NCI-H187 treated with DMSO at 0.1 percent for 48 hours (cell line): ENCODE measurements around the gene NCBP1.
"Not testable (repeated sequence)": the region's sequence is repeated elsewhere in the genome, so short reads cannot be mapped to it uniquely, and the experiment has no call there.

Source experiments
- DNase-seq: peaks from one replicate; lab custom pipeline; 2025; lab: John Stamatoyannopoulos, UW

Gene NCBP1

GRCh38 chr9:97632985-97633858 is at the start of gene NCBP1, which contains the start of gene TSTD2:
NCBP1 (plus strand) TSS chr9:97633821; CDS start chr9:97633882, 61 bp downstream.
TSTD2 (minus strand) TSS chr9:97633368; CDS start chr9:97627562, 5,806 bp downstream.
- peak; percentile 81 for DNase-seq

GRCh38 chr9:97584778-97585177 is 48.8 kb upstream of the NCBP1 start:
- not testable (repeated sequence) for DNase-seq

- DNase-seq, result not testable (repeated sequence)
These were observed 46.7 kb upstream of the NCBP1 start for GRCh38 chr9:97586909-97587308.

- no peak for DNase-seq
These were observed 42.1 kb upstream of the NCBP1 start for GRCh38 chr9:97591535-97591934.

GRCh38 chr9:97592126-97592525 is 41.5 kb upstream of the NCBP1 start:
- no peak for DNase-seq

- DNase-seq, result no peak
These were observed 39.7 kb upstream of the NCBP1 start for GRCh38 chr9:97593960-97594359.

- DNase-seq, result no peak
These were observed 39.2 kb upstream of the NCBP1 start for GRCh38 chr9:97594381-97594921.

GRCh38 chr9:97596906-97597305 is 36.7 kb upstream of the NCBP1 start:
- DNase-seq, result no peak

- DNase-seq, result peak; percentile 36
These were observed 34.9 kb upstream of the NCBP1 start for GRCh38 chr9:97598461-97599288.

- DNase-seq, result no peak
These were observed 34.2 kb upstream of the NCBP1 start for GRCh38 chr9:97599314-97599846.

- DNase-seq, result no peak
These were observed 32.9 kb upstream of the NCBP1 start for GRCh38 chr9:97600531-97601227.

GRCh38 chr9:97601228-97601898 is 32.3 kb upstream of the NCBP1 start:
- DNase-seq, result no peak

GRCh38 chr9:97602430-97602829 is 31.2 kb upstream of the NCBP1 start:
- DNase-seq, result no peak

- DNase-seq, result no peak
These were observed 28.5 kb upstream of the NCBP1 start for GRCh38 chr9:97604901-97605645.

GRCh38 chr9:97615439-97616072 is 18.1 kb upstream of the NCBP1 start:
- no peak for DNase-seq

- DNase-seq, result no peak
These were observed 15.6 kb upstream of the NCBP1 start for GRCh38 chr9:97617939-97618416.

- DNase-seq, result not testable (repeated sequence)
These were observed 13.6 kb upstream of the NCBP1 start for GRCh38 chr9:97620063-97620462.

- DNase-seq, result not testable (repeated sequence)
These were observed 11.1 kb upstream of the NCBP1 start for GRCh38 chr9:97622483-97622882.

- no peak for DNase-seq
These were observed 9.7 kb upstream of the NCBP1 start for GRCh38 chr9:97623946-97624345.

GRCh38 chr9:97625620-97626019 is 8.0 kb upstream of the NCBP1 start:
- DNase-seq, result no peak
